Measurements from ENCODE around the gene KIF12. TPM values are rescaled to one million over a fixed set of nuclear protein-coding genes. Genes with fewer than 3 reads are reported as not detected.
"Not testable (repeated sequence)": the region's sequence is repeated elsewhere in the genome, so short reads cannot be mapped to it uniquely, and the experiment has no call there.

The KIF12 gene
- total RNA-seq, 1 experiment from 2014 or later = not detected

DNA sequence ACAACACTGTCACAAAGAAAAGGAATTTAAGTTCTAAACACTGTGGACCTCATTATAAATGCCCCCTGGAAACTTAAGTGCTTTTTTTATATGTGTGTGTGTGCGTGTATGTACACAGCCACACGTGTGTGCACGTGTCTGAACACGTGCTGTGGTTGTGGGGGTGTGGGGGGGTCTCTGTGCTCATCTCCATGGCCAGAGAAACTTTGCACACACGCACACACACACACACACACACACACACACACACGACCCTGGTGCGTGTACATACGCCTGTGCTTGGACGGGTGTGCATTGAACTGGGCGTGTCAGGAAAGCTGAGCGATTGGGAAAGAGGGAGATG, 48.9 kb downstream of the KIF12 start:
- DNase-seq (ENCODE audit: extremely low read depth, low read depth) = no peak

DNA sequence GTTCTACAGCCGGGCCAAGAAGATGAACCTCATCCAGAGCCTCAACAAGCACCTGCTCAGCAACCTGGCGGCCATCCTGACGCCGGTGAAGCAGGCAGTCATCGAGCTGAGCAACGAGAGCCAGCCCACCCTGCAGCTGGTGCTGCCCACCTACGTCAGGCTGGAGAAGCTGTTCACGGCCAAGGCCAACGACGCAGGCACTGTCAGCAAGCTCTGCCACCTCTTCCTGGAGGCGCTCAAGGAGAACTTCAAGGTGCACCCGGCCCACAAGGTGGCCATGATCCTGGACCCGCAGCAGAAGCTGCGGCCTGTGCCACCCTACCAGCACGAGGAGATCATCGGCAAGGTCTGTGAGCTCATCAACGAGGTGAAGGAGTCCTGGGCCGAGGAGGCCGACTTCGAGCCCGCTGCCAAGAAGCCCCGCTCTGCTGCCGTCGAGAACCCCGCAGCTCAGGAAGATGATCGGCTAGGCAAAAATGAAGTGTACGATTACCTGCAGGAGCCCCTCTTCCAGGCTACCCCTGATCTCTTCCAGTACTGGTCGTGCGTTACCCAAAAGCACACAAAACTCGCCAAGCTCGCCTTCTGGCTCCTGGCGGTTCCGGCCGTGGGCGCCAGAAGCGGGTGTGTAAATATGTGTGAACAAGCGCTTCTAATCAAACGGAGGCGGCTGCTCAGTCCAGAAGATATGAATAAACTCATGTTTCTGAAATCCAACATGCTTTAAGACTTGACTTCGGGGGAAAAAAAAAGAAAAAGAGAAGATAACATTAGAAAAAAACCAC, 49.5 kb downstream of the KIF12 start:
- no peak for DNase-seq (ENCODE audit: extremely low read depth, low read depth)

DNA sequence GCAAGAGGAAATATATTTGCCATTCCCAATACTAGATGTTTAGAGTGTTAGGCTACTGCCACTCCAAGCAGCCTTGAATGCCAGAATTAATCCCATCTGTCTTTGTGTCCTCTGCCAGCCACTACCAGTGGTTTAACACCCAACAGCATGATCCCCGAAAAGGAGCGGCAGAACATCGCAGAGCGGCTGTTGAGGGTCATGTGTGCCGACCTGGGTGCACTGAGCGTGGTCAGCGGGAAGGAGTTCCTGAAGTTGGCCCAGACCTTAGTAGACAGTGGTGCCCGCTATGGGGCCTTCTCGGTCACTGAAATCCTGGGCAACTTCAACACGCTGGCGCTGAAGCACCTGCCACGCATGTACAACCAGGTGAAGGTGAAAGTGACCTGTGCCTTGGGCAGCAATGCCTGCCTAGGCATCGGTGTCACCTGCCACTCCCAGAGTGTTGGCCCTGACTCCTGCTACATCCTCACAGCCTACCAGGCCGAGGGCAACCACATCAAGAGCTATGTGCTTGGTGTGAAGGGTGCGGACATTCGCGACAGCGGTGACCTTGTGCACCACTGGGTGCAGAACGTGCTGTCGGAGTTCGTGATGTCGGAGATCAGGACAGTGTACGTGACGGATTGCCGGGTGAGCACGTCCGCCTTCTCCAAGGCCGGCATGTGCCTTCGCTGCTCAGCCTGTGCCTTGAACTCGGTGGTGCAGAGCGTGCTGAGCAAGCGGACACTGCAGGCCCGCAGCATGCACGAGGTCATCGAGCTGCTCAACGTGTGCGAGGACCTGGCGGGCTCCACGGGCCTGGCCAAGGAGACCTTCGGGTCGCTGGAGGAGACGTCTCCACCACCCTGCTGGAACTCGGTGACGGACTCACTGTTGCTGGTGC, 50.3 kb downstream of the KIF12 start:
- no peak for DNase-seq (ENCODE audit: extremely low read depth, low read depth)

DNA sequence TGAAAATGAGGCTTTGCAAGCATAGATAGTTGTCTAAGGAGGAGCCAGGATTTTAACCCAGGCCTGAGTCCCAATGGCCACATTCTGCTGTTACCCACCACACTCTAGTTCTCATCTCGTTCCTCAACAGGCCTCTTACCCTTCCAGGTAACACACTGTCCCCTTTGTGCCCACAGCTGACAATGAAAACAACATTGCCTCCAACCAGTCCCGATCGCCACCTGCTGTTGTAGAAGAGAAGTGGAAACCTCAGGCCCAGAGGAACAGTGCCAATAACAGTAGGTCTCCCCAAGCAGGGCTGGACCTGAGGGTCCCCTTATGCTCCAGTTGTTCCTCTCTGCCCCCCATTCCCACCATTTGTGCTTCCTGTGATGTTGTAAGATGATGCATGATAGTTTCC, 51.4 kb downstream of the KIF12 start:
- peak; percentile 4 for DNase-seq (ENCODE audit: extremely low read depth, low read depth)

DNA sequence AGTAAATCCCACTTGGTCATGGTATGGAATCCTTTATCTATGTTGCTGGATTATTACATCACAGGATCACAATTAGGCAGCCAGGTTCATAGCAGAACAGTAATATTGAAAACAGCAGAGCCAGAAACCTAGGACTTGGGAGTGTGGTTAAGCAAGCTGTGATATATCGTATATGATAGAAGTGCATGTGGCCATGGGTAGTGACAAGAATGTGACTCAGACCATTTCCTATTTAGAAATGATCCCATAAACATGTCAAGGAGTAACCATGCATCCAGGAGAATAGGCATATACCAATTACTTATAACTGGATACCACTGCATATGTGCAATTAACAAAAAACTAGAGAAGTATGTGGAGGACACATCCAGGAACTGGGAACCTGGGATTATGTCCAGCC, 52.2 kb downstream of the KIF12 start:
- DNase-seq (ENCODE audit: extremely low read depth, low read depth) = no peak

DNA sequence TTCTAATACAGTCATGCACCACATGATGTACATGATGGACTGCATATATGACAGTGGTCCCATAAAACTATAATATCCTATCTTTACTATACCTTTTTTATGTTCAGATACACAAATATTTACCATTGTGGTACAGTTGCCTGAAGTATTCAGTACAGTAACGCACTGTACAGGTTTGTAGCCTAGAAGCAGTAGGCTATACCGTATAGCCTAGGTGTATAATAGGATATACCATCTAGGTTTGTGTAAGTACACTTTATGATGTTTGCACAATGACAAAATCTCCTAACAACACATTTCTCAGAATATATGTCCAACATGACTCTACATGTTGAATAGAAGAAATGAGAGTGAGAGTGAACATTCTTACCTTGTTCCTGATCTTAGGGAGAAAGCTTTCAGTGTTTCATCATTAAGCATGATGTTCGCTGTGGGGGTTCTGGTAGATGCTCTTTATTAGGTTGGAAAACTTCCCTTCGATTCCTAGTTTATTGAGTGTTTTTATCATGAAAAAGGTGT, 52.8 kb downstream of the KIF12 start:
- DNase-seq (ENCODE audit: extremely low read depth, low read depth) = no peak

DNA sequence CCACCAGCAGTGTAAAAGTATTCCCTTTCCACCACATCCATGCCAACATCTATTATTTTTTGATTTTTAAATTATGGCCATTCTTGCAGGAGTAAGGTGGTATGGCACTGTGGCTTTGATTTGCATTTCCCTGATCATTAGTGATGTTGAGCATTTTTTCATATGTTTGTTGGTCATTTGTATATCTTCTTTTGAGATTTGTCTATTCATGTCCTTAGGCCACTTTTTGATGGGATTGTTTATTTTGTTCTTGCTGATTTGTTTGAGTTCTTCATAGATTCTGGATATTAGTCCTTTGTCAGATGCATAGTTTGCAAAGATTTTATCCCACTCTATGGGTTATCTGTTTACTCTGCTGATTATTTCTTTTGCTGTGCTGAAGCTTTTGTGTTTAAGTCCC, 55.4 kb downstream of the KIF12 start:
- DNase-seq (ENCODE audit: extremely low read depth, low read depth) = not testable (repeated sequence)

Other genes with a start within 250 kb of the KIF12 start
- gene ZNF618, start 223.0 kb downstream of the KIF12 start, total RNA-seq (2014; rRNA removed; shearing (Covaris generic)) = 2.4 and 2.9 TPM in 2 replicates
- 0.62 and 1.1 TPM in 2 replicates for gene AMBP, start 21.0 kb downstream of the KIF12 start, total RNA-seq (2014; rRNA removed; shearing (Covaris generic))
- 1.2 and 2.8 TPM in 2 replicates for gene COL27A1, start 56.2 kb upstream of the KIF12 start, total RNA-seq (2014; rRNA removed; shearing (Covaris generic))
- not detected in 2 replicates for gene ORM1, start 223.8 kb upstream of the KIF12 start, total RNA-seq (2014; rRNA removed; shearing (Covaris generic))
- gene ORM2, start 230.6 kb upstream of the KIF12 start, total RNA-seq (2014; rRNA removed; shearing (Covaris generic)) = not detected in 2 replicates

Measured in NCI-H460 (cell line).